ENCODE results near the gene IER2. TPM values are rescaled to one million over a fixed set of nuclear protein-coding genes. Genes with fewer than 3 reads are reported as not detected.

Gene IER2
- total and polyA plus RNA-seq, 10 donors = 56.7 to 131 (median 89.5) TPM

GRCh38 chr19:13102416-13102665 lies 47.9 kb upstream of the IER2 start:
- peaks cover 30 to 100% (median 93%) of the 10 kb centered on the region in 6 donors for H3K4me1 ChIP-seq
- no peaks in the 10 kb centered on the region for H3K9me3 ChIP-seq
- TF ChIP-seq CTCF (IDR thresholded peaks at IDR 0.05 in 8 of 11, conservative IDR thresholded peaks at IDR 0.05 in 3 of 11) (no peak), POLR2AphosphoS5 (IDR thresholded peaks at IDR 0.05) (no peak), POLR2A (IDR thresholded peaks at IDR 0.05) (no peak)
- H3K27ac ChIP-seq = peak overlapping the region; percentile 74 to 99 (median 97)
- intact Hi-C loops (cut with DNase I; ENCODE audit: low total_unique reads) = loop anchor here (5.0 kb wide), 1 partner anchor 50 kb away; the partner anchor contains the start of genes IER2 and STX10
- H3K27me3 ChIP-seq (replicated peaks in 1 of 7) = peaks cover 0 to 18% (median 0%) of the 10 kb centered on the region in 7 donors
- WGBS, 5 donors = 0 to 11% (median 6%) methylated on average over 7 of the region's 7 CpGs
- no peak for DNase-seq
- H3K36me3 ChIP-seq = peaks cover 0 to 28% (median 6%) of the 10 kb centered on the region in 6 donors
- peak overlapping the region; percentile 57 to 88 (median 70) for H3K4me3 ChIP-seq

- DNase-seq = peak; percentile 97
- 0 to 2% (median 0%) methylated on average over 16 to 47 of the region's 47 CpGs for WGBS, 5 donors
- H3K9me3 ChIP-seq = no peaks in the 10 kb centered on the region
- peak within 1 kb of the TSS; percentile 57 to 88 (median 70) for H3K4me3 ChIP-seq
- H3K27ac ChIP-seq = peak within 1 kb of the TSS; percentile 74 to 99 (median 97)
- H3K27me3 ChIP-seq (replicated peaks in 1 of 7) = peaks cover 0 to 12% (median 0%) of the 10 kb centered on the region in 7 donors
- H3K36me3 ChIP-seq = peaks cover 0 to 34% (median 6%) of the 10 kb centered on the region in 6 donors
- intact Hi-C loops (cut with DNase I; ENCODE audit: low total_unique reads) = loop anchor here (5.0 kb wide), 1 partner anchor 49 kb away; the partner anchor contains the start of genes IER2 and STX10
- peak; percentile 97 to 99 (median 98) for TF ChIP-seq POLR2AphosphoS5 (IDR thresholded peaks at IDR 0.05)
- peak in 1 of 3 donors; percentile 27 for TF ChIP-seq POLR2A (IDR thresholded peaks at IDR 0.05)
- peak in 4 of 11 experiments; percentile 17 to 49 (median 21) for TF ChIP-seq CTCF (IDR thresholded peaks at IDR 0.05 in 8 of 11, conservative IDR thresholded peaks at IDR 0.05 in 3 of 11)
- peaks cover 30 to 97% (median 87%) of the 10 kb centered on the region in 6 donors for H3K4me1 ChIP-seq
These were observed 47.3 kb upstream of the IER2 start, which contains the start of gene LYL1 for GRCh38 chr19:13102666-13103580. Gene LYL1, minus strand, starts transcription at chr19:13102858. Its CDS starts 1,687 bp downstream, at chr19:13101171.

DNA sequence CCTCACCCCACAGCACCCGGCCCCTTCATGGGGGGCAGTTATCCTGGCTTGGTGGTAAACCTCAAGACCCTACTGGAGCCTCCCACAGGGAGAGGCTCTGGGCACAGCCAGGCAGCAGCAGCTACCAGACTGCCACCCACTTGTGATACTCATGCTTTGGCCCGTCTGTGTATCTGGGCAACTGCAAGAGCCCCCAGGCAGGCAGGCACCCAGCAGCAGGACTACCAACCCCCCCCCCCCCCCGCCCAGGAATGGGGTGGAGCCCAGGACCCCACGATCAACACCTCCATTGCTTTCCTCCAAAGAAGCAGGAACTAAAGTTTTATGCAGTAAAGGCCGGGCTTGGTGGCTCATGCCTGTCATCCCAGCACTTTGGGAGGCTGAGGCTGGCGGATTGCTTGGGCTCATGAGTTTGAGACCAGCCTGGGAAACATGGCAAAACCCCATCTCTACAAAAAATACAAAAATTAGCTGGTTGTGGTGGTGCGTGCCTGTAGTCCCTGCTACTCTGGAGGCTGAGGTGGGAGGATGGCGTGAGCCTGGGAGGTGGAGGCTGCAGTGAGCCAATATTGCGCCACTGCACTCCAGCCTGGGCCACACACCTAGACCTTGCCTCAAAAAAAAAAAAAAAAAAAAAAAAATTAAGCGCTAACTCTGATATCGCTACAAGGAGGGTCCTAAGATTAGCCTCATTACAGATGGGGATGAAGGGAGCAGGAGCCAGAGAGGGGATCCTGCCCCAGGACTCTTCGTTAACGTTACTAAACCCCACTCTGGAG lies 46.4 kb upstream of the IER2 start:
- Histone ChIP-seq H3K36me3 (peaks cover 0 to 43% (median 7%) of the 10 kb centered on the region in 6 donors), H3K9me3 (no peaks in the 10 kb centered on the region), H3K4me1 (peaks cover 28 to 88% (median 78%) of the 10 kb centered on the region in 6 donors), H3K27ac (peak overlapping the region; percentile 74 to 99 (median 97)), H3K27me3 (replicated peaks in 1 of 7) (peaks cover 0 to 4% (median 0%) of the 10 kb centered on the region in 7 donors), H3K4me3 (peak overlapping the region; percentile 33 to 88 (median 70))
- intact Hi-C loops (cut with DNase I; ENCODE audit: low total_unique reads) = loop anchor here (5.0 kb wide), 1 partner anchor 49 kb away; the partner anchor contains the start of genes IER2 and STX10
- DNase-seq = peak; percentile 85
- WGBS, 5 donors = 13 to 42% (median 25%) methylated on average over 11 to 13 of the region's 13 CpGs
- no peak for TF ChIP-seq CTCF (IDR thresholded peaks at IDR 0.05 in 8 of 11, conservative IDR thresholded peaks at IDR 0.05 in 3 of 11)
- TF ChIP-seq POLR2AphosphoS5 (IDR thresholded peaks at IDR 0.05) = no peak
- TF ChIP-seq POLR2A (IDR thresholded peaks at IDR 0.05) = no peak

All from spleen (tissue), 11 donors.